Embryonic facial prominence (tissue), 1 donor: Measurements from ENCODE around the gene DPEP1.

ENCODE experiments used
- DNase-seq: peaks from one replicate; pipeline ENCODE4 v3.0.0-alpha.2; 2016; ENCODE audit errors: extremely low spot score

DPEP1 gene

GRCh38 chr16:89598199-89598598 is 15.2 kb upstream of the DPEP1 start:
- no peak for DNase-seq

GRCh38 chr16:89599451-89599858 is 14.0 kb upstream of the DPEP1 start:
- DNase-seq, result no peak

- no peak for DNase-seq
These were observed 13.5 kb upstream of the DPEP1 start for GRCh38 chr16:89599902-89600301.

- no peak for DNase-seq
These were observed 13.0 kb upstream of the DPEP1 start for GRCh38 chr16:89600427-89600826.

- DNase-seq, result no peak
These were observed 12.5 kb upstream of the DPEP1 start for GRCh38 chr16:89600956-89601355.

GRCh38 chr16:89601906-89602272 is 11.6 kb upstream of the DPEP1 start:
- DNase-seq, result no peak

DNA sequence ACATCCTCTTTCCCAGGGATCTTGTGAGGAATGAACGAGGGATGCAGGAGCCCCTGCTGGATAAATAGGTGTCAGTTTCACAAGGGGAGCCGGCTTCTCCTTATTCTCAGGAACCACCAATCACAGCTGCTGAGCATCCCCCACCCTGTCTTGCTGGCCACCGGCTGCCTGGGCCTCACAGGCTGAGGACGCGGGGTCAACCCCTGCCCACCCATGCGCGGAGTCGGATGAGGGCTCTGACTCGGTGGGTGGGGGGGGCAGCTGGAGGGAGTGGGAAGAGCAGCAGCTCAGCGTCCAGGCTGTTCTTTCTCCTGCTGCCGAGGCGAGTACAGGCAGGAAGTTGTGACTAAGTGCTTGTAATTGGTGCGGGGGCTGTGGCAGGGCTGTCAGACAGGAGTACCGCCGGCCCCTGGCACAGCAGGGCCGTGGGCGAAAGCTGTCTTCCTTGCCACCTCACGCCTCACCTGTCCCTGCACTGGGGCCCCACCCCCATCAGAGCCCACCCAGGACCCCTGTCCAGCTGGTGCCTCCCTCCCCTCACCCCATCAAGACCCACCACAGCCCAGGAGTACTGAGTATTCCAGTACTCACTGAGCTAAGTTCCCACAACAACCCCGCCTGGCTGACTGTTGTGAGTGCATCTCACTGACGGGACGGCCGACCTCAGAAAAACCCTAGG is 11.0 kb upstream of the DPEP1 start:
- no peak for DNase-seq

GRCh38 chr16:89602952-89603590 is 10.4 kb upstream of the DPEP1 start:
- DNase-seq, result no peak

- no peak for DNase-seq
These were observed 8.7 kb upstream of the DPEP1 start for GRCh38 chr16:89604764-89605163.

DNA sequence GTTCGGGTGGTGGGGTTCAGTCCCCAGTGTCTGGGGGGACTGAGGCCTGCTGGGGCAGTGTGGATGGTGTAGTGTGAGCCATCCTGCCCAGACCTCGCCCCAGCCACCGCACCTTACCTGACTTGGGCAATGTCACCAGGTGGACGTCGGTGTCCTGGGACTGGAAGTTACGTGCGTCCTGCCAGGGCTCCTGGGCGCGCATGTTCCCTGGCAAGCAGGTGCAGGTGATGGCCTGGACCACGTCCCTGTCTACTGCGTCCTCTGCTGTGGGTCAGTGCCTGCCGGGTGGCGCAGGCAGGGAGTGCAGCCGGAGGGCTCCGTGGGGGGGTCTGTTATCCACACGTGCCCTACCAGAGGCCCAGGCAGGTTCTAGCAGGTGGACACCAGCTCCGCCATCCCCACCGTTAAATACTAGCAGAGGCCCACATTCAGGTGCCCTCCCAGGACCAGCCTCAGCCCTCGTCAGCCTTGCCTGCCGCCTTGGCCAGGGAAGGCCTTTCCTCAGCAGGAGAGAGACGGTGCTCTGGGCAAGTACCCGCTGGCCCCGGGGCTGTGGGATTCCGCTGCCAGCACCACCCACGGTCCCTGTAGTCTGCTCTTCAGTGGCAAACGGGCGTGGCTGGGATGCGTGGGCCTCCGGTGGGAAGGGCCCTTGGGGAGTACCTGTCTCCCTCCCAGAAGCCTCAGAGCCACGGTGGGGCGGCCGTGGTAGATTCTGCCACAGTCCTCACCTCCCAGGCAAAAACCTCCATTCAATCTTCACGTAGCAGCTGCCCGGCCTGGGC is 8.1 kb upstream of the DPEP1 start:
- DNase-seq, result no peak

- no peak for DNase-seq
These were observed 7.4 kb upstream of the DPEP1 start for GRCh38 chr16:89606006-89606405.

GRCh38 chr16:89607453-89607852 is 6.0 kb upstream of the DPEP1 start:
- DNase-seq, result no peak

GRCh38 chr16:89607937-89608740 is 5.3 kb upstream of the DPEP1 start:
- DNase-seq, result no peak

DNA sequence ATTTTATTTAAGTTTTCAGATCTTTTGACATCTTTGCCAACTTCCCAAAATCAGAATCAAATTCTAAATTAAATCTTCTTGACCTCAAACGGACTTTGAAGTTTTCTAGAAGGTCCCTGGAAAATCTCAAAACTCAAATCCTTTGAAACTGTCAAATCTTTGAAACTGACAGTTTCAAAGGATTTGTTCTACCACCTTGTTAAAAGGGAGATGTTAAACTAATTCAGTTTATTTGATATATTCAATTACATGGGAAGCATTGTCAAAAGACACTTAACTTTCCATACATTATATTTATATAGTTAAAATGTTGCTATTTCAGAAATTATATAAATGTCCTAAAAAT is 3.4 kb upstream of the DPEP1 start:
- no peak for DNase-seq

GRCh38 chr16:89612415-89613166 is 851 bp upstream of the DPEP1 start:
- DNase-seq, result no peak

- no peak for DNase-seq
These were observed 565 bp downstream of the DPEP1 start for GRCh38 chr16:89613954-89614459.

DNA sequence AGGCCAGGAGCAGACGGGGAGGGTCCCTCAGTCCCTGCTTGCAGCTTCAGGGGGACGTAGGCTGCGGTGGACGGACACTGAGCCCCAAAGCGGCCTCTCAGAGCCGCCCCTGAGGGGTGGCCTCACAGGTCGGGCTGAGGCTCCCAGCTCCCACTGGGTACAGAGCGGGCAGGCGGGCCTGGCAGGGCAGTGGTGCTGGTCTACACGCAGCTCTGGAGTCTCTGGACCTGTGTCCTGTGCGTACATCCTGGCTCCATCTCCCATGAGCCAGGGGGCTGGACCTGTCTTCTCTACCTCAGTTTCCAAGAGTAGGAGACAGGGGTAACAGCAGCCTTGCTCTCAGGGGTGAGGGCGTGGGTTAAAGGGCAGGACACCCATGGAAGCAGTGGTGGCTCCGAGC is 1.7 kb downstream of the DPEP1 start:
- no peak for DNase-seq

- DNase-seq, result no peak
These were observed 2.2 kb downstream of the DPEP1 start for GRCh38 chr16:89615596-89616090.

DNA sequence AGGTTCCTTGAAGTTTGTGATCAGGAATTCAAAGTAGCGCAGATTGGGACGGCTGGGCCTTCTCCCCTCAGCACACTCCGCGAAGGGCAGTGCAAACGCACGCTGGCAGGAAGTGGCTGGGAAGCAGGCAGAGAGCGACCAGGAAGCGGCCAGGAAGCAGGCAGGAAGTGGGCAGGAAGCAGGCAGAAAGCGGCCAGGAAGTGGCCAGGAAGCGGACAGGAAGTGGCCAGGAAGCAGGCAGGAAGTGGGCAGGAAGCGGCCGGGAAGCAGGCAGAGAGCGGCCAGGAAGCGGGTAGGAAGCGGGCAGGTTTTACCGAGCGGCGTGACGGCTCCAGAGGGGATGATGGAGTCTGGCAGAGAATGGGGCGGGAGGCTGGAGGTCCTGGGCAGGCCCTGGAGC is 3.2 kb downstream of the DPEP1 start:
- DNase-seq, result no peak

- no peak for DNase-seq
These were observed 3.6 kb downstream of the DPEP1 start for GRCh38 chr16:89617036-89617435.
